SK-N-SH (cell line): ENCODE data around the gene CHST15. TPM values are rescaled to one million over a fixed set of nuclear protein-coding genes. Genes with fewer than 3 reads are reported as not detected.

Experiments
- CTCF ChIA-PET: fragments of 300-600, 350-600 bp; formaldehyde crosslinking; extraction: SDS; loops from one replicate; lab custom pipeline; 2021; lab: Yijun Ruan, JAX
- POLR2A ChIA-PET: fragments of 350-600 bp; sonication (Branson Sonifier 250); formaldehyde crosslinking; extraction: SDS; loops from one replicate; lab custom pipeline; 2020; ENCODE audit warnings: antibody characterized with exemption, inconsistent platforms; lab: Yijun Ruan, JAX
- DNase-seq: peaks from one replicate; pipeline ENCODE4 v3.0.0; 2012
- H2AFZ ChIP-seq: fragments of 200-600 bp; sonication (generic); 2 replicates; pipeline ENCODE4 v1.8.1; 2016; ENCODE audit warnings: antibody characterized with exemption, mild to moderate bottlenecking, low read depth
- H3F3A ChIP-seq: fragments of 200-600 bp; sonication (generic); replicated peaks from 2 replicates; pipeline ENCODE3; 2016; ENCODE audit warnings: antibody characterized with exemption, mild to moderate bottlenecking; ENCODE audit not compliant: insufficient read depth
- H3K27ac ChIP-seq, 2 experiments: fragments of 200-500 bp in 1 of 2; fragments of 200-600 bp in 1 of 2; sonication (Bioruptor generic) in 1 of 2; sonication (generic), shearing (Covaris generic) in 1 of 2; 2 replicates each; pipeline versions ENCODE4 v1.5.1 to v1.6.1; 2014 to 2016; ENCODE audit warnings: low read depth in 2 of 2, inconsistent platforms in 1 of 2, low read length in 1 of 2, mild to moderate bottlenecking in 1 of 2, mixed read lengths in 1 of 2
- H3K27me3 ChIP-seq: fragments of 200-600 bp; sonication (generic), shearing (Covaris generic); 2 replicates; pipeline ENCODE4 v1.6.1; 2016; ENCODE audit warnings: mixed run types; ENCODE audit not compliant: insufficient read depth
- H3K36me3 ChIP-seq, 2 experiments: fragments of 200-500 bp in 1 of 2; fragments of 200-600 bp in 1 of 2; sonication (Bioruptor generic) in 1 of 2; sonication (generic) in 1 of 2; replicated peaks in 1 of 2; 2 replicates each; pipeline versions ENCODE3 to v1.5.1; 2014 to 2016; ENCODE audit warnings: low read length in 1 of 2, mild to moderate bottlenecking in 1 of 2; ENCODE audit not compliant: insufficient read depth in 2 of 2, control insufficient read depth in 1 of 2
- H3K4me1 ChIP-seq, 2 experiments: fragments of 200-500 bp in 1 of 2; fragments of 200-600 bp in 1 of 2; sonication (Bioruptor generic) in 1 of 2; sonication (generic), shearing (Covaris generic) in 1 of 2; 2 replicates each; pipeline versions ENCODE4 v1.5.1 to v1.6.1; 2014 to 2016; ENCODE audit warnings: low read depth in 1 of 2, low read length in 1 of 2, mixed run types in 1 of 2; ENCODE audit not compliant: insufficient read depth in 2 of 2, control insufficient read depth in 1 of 2
- H3K4me2 ChIP-seq: fragments of 200-600 bp; sonication (generic), shearing (Covaris generic); 2 replicates; pipeline ENCODE4 v1.6.1; 2017; ENCODE audit warnings: mixed run types
- H3K4me3 ChIP-seq, 2 experiments: fragments of 200-500 bp in 1 of 2; fragments of 200-600 bp in 1 of 2; sonication (Bioruptor generic) in 1 of 2; sonication (generic), shearing (Covaris generic) in 1 of 2; 2 replicates each; pipeline versions ENCODE4 v1.5.1 to v1.8.1; 2014 to 2016; ENCODE audit warnings: low read depth in 2 of 2, inconsistent platforms in 1 of 2, low read length in 1 of 2, mild to moderate bottlenecking in 1 of 2, mixed read lengths in 1 of 2, moderate library complexity in 1 of 2
- H3K79me2 ChIP-seq: fragments of 200-600 bp; sonication (generic); 2 replicates; pipeline ENCODE4 v1.8.1; 2017; ENCODE audit warnings: mild to moderate bottlenecking; ENCODE audit not compliant: insufficient read depth
- H3K9ac ChIP-seq: fragments of 200-600 bp; sonication (generic); 2 replicates; pipeline ENCODE4 v1.6.1; 2017; ENCODE audit warnings: mixed run types
- H3K9me2 ChIP-seq: fragments of 200-600 bp; sonication (generic); 2 replicates; pipeline ENCODE4 v1.6.1; 2017; ENCODE audit warnings: mixed run types
- H3K9me3 ChIP-seq: fragments of 200-600 bp; sonication (generic); 2 replicates; pipeline ENCODE4 v1.6.1; 2017; ENCODE audit warnings: mixed run types, mild to moderate bottlenecking, moderate library complexity
- H4K20me1 ChIP-seq: fragments of 200-600 bp; sonication (generic); 2 replicates; pipeline ENCODE4 v1.6.1; 2017; ENCODE audit warnings: mild to moderate bottlenecking, mixed run types; ENCODE audit not compliant: insufficient read depth
- EP300 ChIP-seq, 2 experiments: IDR thresholded peaks; 2 replicates each; pipeline versions ENCODE4 v1.4.0 to v1.6.1; 2012; ENCODE audit warnings: borderline replicate concordance in 1 of 2, low read depth in 1 of 2, low read length in 1 of 2
- EZH2phosphoT487 ChIP-seq: fragments of 200-600 bp; sonication (generic); IDR thresholded peaks from 2 replicates; pipeline ENCODE4 v1.6.1; 2017; ENCODE audit warnings: low read depth, mixed run types, mild to moderate bottlenecking, antibody characterized with exemption, moderate library complexity, borderline replicate concordance
- FOSL2 ChIP-seq: IDR thresholded peaks from 2 replicates; pipeline ENCODE4 v1.4.0; 2012; ENCODE audit warnings: low read depth, mild to moderate bottlenecking, moderate library complexity, borderline replicate concordance
- FOXJ3 ChIP-seq: sonication (generic); formaldehyde crosslinking; IDR thresholded peaks from 2 replicates; pipeline ENCODE4 v1.5.1; 2020; ENCODE audit warnings: mild to moderate bottlenecking, missing genetic modification reagents
- GATA2 ChIP-seq: sonication (generic); formaldehyde crosslinking; IDR thresholded peaks from 2 replicates; pipeline ENCODE4 v1.5.0; 2020; ENCODE audit warnings: mild to moderate bottlenecking, missing genetic modification reagents
- IRF3 ChIP-seq: fragments of 150-350 bp; IDR thresholded peaks from 2 replicates; pipeline ENCODE4 v1.6.1; 2016; ENCODE audit warnings: mild to moderate bottlenecking, low read depth, low read length
- MEF2A ChIP-seq: IDR thresholded peaks from 2 replicates; pipeline ENCODE4 v1.4.0; 2012; ENCODE audit warnings: low read depth, borderline replicate concordance
- PBX3 ChIP-seq: IDR thresholded peaks from 2 replicates; pipeline ENCODE4; 2012
- POLR2AphosphoS5 ChIP-seq: IDR thresholded peaks from 2 replicates; pipeline ENCODE4 v1.6.1; 2012; ENCODE audit warnings: low read depth, low read length
- RAD21 ChIP-seq: IDR thresholded peaks from 2 replicates; pipeline ENCODE4 v1.6.1; 2012; ENCODE audit warnings: mild to moderate bottlenecking, low read length
- RCOR1 ChIP-seq: fragments of 150-350 bp; IDR thresholded peaks from 2 replicates; pipeline ENCODE4 v1.6.1; 2017; ENCODE audit warnings: antibody characterized with exemption, low read length
- RFX5 ChIP-seq: IDR thresholded peaks from 2 replicates; pipeline ENCODE4 v1.6.1; 2012; ENCODE audit warnings: mild to moderate bottlenecking, improper control_type of control experiment, low read length
- SMC3 ChIP-seq: IDR thresholded peaks from 2 replicates; pipeline ENCODE4 v1.6.1; 2012; ENCODE audit warnings: low read depth, low read length, improper control_type of control experiment
- TEAD4 ChIP-seq: IDR thresholded peaks from 2 replicates; pipeline ENCODE4 v1.4.0; 2012; ENCODE audit warnings: mild to moderate bottlenecking, borderline replicate concordance; ENCODE audit not compliant: insufficient read depth
- USF1 ChIP-seq: IDR thresholded peaks from 2 replicates; pipeline ENCODE4 v1.4.0; 2012; ENCODE audit warnings: low read depth, borderline replicate concordance
- WGBS: methylation state at CpG from one replicate; pipeline ENCODE4 v1.1.6; 2017; ENCODE audit warnings: low lambda C conversion rate; 5-methylcytosine and 5-hydroxymethylcytosine counted together
- polyA plus RNA-seq, 3 experiments: library from polyadenylated mRNA; depleted of rRNA; stranded (reverse); fragments of >200 nt; gene quantifications; 2 replicates each; pipeline ENCODE4 v1.2.3, GENCODE V29; 2012
- TF ChIP-seq, protein P1 (sequence below): fragments of 200-600 bp; sonication (generic); IDR thresholded peaks from 2 replicates; pipeline ENCODE4 v1.6.1; 2017; ENCODE audit warnings: antibody characterized with exemption, mild to moderate bottlenecking, moderate library complexity
- TF ChIP-seq, protein P2 (sequence below): fragments of 150-350 bp; IDR thresholded peaks from 2 replicates; pipeline ENCODE4 v1.6.1; 2017; ENCODE audit warnings: antibody characterized with exemption, low read length, low read depth, borderline replicate concordance

The CHST15 gene
- 0.02 TPM in 2 replicates for polyA plus RNA-seq (2012; rRNA removed)
- 0.01 and 0.05 TPM in 2 replicates for polyA plus RNA-seq (2012; cell fraction: cytosol; rRNA removed)
- 0.02 and 0.06 TPM in 2 replicates for polyA plus RNA-seq (2012; cell fraction: nucleus; rRNA removed)

- Histone ChIP-seq H3F3A (no peaks in the 10 kb centered on the region), H3K4me1 (peaks cover 0 to 3% of the 10 kb centered on the region in 2 experiments; a peak in 1 of 4 replicates), H4K20me1 (no peaks in the 10 kb centered on the region), H3K36me3 (no peaks in the 10 kb centered on the region), H3K27ac (no peak within 1 kb of the TSS), H3K79me2 (no peaks in the 10 kb centered on the region), H3K9me2 (no peaks in the 10 kb centered on the region)
- CTCF ChIA-PET: interaction anchor here (1.1 to 2.0 kb wide), 4 partner anchors 13 to 150 kb away, joined by 3 to 7 read pairs (median 6); no protein-coding TSS in a partner anchor
- WGBS: 2% methylated on average over 23 of the region's 106 CpGs
- peak; percentile 73 for DNase-seq
- TF ChIP-seq TEAD4: no peak
- no peak for TF ChIP-seq POLR2AphosphoS5
- TF ChIP-seq, all 33 proteins: peak for 0
- H3K9ac ChIP-seq: no peak within 1 kb of the TSS
- H3K4me3 ChIP-seq: peak within 1 kb of the TSS in 1 of 2 experiments; percentile 3; a peak in 1 of 4 replicates
- no peak within 1 kb of the TSS for H2AFZ ChIP-seq
- H3K4me2 ChIP-seq: no peak within 1 kb of the TSS
- POLR2A ChIA-PET: interaction anchor here (1.2 kb wide), 1 partner anchor 12 kb away, joined by 3 read pairs; no protein-coding TSS in a partner anchor
- no peaks in the 10 kb centered on the region for H3K9me3 ChIP-seq
- no peaks in the 10 kb centered on the region; the same call in 1 of the 2 replicates for H3K27me3 ChIP-seq
Observed at GRCh38 chr10:124092860-124093773, at the start of gene CHST15. TSS of gene CHST15 (minus strand) at chr10:124093598. CDS start at chr10:124046212, 47,386 bp downstream.

DNA sequence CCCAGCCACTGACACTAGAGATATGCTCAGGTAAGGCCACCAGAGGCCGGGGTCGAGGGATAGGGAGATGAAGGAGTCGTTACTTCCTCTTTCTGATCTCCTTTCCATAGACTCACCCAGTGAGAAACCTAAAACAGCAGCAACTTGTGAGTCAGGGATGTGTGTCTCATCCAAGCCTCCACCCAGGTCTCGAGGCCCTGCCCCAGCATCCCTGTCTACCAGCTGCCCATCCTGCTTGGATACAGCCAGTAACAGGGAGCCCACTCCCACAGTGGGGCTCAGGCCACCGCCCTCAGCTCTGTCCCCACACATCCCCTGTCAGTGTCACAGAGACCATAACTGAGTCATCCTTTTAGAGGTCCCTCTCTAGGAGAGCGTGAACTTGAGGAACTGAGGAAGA lies 49.6 kb upstream of the CHST15 start:
- H3K36me3 ChIP-seq: no peaks in the 10 kb centered on the region
- H3K9ac ChIP-seq: no peak overlapping the region
- no peak overlapping the region for H2AFZ ChIP-seq
- H3K27ac ChIP-seq: no peak overlapping the region
- H3K4me2 ChIP-seq: no peak overlapping the region
- H3K4me1 ChIP-seq: no peaks in the 10 kb centered on the region; a peak in 1 of 4 replicates
- CTCF ChIA-PET: interaction anchor here (2.2 kb wide), 1 partner anchor 11 kb away, joined by 9 read pairs; no protein-coding TSS in a partner anchor
- no peaks in the 10 kb centered on the region for H3K27me3 ChIP-seq
- no peak for DNase-seq
- WGBS: 38% methylated on average over 6 of the region's 6 CpGs
- POLR2A ChIA-PET: no interaction called here
- H3K4me3 ChIP-seq: no peak overlapping the region
- H3F3A ChIP-seq: no peaks in the 10 kb centered on the region
- H3K9me2 ChIP-seq: no peaks in the 10 kb centered on the region
- no peaks in the 10 kb centered on the region for H4K20me1 ChIP-seq
- no peaks in the 10 kb centered on the region for H3K79me2 ChIP-seq
- no peaks in the 10 kb centered on the region for H3K9me3 ChIP-seq
- no peak for TF ChIP-seq IRF3
- no peak for TF ChIP-seq TEAD4
- no peak for TF ChIP-seq GATA2 (CRISPR knock-in tag)
- TF ChIP-seq EZH2phosphoT487: no peak
- no peak for TF ChIP-seq RAD21
- no peak for TF ChIP-seq MEF2A
- no peak for TF ChIP-seq RFX5
- no peak for TF ChIP-seq PBX3
- TF ChIP-seq, protein P1, sequence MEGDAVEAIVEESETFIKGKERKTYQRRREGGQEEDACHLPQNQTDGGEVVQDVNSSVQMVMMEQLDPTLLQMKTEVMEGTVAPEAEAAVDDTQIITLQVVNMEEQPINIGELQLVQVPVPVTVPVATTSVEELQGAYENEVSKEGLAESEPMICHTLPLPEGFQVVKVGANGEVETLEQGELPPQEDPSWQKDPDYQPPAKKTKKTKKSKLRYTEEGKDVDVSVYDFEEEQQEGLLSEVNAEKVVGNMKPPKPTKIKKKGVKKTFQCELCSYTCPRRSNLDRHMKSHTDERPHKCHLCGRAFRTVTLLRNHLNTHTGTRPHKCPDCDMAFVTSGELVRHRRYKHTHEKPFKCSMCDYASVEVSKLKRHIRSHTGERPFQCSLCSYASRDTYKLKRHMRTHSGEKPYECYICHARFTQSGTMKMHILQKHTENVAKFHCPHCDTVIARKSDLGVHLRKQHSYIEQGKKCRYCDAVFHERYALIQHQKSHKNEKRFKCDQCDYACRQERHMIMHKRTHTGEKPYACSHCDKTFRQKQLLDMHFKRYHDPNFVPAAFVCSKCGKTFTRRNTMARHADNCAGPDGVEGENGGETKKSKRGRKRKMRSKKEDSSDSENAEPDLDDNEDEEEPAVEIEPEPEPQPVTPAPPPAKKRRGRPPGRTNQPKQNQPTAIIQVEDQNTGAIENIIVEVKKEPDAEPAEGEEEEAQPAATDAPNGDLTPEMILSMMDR: no peak
- no peak for TF ChIP-seq FOXJ3
- no peak for TF ChIP-seq SMC3
- no peak for TF ChIP-seq USF1
- TF ChIP-seq, protein P2, sequence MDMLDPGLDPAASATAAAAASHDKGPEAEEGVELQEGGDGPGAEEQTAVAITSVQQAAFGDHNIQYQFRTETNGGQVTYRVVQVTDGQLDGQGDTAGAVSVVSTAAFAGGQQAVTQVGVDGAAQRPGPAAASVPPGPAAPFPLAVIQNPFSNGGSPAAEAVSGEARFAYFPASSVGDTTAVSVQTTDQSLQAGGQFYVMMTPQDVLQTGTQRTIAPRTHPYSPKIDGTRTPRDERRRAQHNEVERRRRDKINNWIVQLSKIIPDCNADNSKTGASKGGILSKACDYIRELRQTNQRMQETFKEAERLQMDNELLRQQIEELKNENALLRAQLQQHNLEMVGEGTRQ: no peak
- no peak for TF ChIP-seq EP300 (IDR thresholded peaks at IDR 0.05; ENCODE audit: borderline replicate concordance in 1 of 2, low read depth in 1 of 2, low read length in 1 of 2)
- no peak for TF ChIP-seq RCOR1
- TF ChIP-seq FOSL2: no peak
